Measurements from ENCODE around the gene CXADR.
"Not testable (repeated sequence)": the region's sequence is repeated elsewhere in the genome, so short reads cannot be mapped to it uniquely, and the experiment has no call there.

GRCh38 chr21:17478156-17478555, 34.7 kb upstream of the CXADR start:
- not testable (repeated sequence) for TF ChIP-seq CTCF (IDR thresholded peaks at IDR 0.05; ENCODE audit: borderline replicate concordance, extremely low read depth, low read length, poor library complexity, severe bottlenecking); EZH2 (IDR thresholded peaks at IDR 0.05; ENCODE audit: borderline replicate concordance, low read depth, low read length, severe bottlenecking)
